T47D (cell line): ENCODE data around the gene MTMR3.
"Not testable (repeated sequence)": the region's sequence is repeated elsewhere in the genome, so short reads cannot be mapped to it uniquely, and the experiment has no call there.

Experiments used
- DNase-seq, 2 experiments: peaks; one replicate each; pipeline versions ENCODE4 v3.0.0 to v3.0.0-alpha.2; 2011 to 2012; ENCODE audit warnings: low read depth in 1 of 2, low spot score in 1 of 2
- JUND ChIP-seq: IDR thresholded peaks from 2 replicates; pipeline ENCODE4 v1.6.1; 2012; ENCODE audit warnings: low read depth
- in situ Hi-C: cut with HindIII; loops from 2 replicates; pipeline ENCODE4 v1.10.0; 2016; ENCODE audit warnings: low sequenced_read_pairs, low pct_unique_long_range_greater_than_20kb

Gene MTMR3

GRCh38 chr22:29854432-29854831, 28.5 kb upstream of the MTMR3 start:
- in situ Hi-C loops: no loop called here
- TF ChIP-seq JUND: no peak
- DNase-seq: no peak

DNA sequence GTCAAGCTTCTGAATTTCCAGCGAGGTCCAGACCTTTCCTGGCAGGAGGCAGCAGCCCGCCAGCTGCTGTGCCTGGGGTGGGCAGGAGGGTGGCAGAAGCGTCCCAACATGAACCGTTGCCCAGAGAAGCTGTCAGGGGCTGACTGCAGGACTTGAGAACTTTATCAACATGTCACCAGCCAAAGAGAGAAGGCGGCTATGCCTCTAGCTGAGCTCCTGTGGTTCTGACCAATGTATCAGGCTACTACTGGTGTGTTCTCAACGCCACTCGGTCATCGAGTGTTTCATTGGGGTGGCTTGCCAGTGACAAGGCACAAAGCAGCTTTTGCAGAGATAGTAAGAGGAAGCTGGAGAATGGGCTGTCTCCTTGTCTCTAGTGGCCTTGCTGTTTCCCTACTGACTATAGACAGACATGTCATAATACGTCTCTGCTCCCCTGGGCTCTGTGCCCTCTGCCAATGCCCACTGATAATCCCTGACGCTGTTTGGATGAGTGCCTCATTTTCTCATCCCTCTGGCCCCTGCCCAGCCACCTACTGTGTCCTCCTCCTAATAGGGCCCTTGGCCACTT, 27.3 kb upstream of the MTMR3 start:
- in situ Hi-C loops: no loop called here
- DNase-seq: no peak
- TF ChIP-seq JUND: no peak

- in situ Hi-C loops: no loop called here
- no peak for DNase-seq
- TF ChIP-seq JUND: no peak
These were observed 26.5 kb upstream of the MTMR3 start for GRCh38 chr22:29856496-29856895.

- in situ Hi-C loops, DNase-seq: not testable (repeated sequence)
These were observed 23.9 kb upstream of the MTMR3 start for GRCh38 chr22:29859030-29859429.

- no peak for TF ChIP-seq JUND
- in situ Hi-C loops: no loop called here
- no peak for DNase-seq
These were observed 22.8 kb upstream of the MTMR3 start for GRCh38 chr22:29860006-29860766.

DNA sequence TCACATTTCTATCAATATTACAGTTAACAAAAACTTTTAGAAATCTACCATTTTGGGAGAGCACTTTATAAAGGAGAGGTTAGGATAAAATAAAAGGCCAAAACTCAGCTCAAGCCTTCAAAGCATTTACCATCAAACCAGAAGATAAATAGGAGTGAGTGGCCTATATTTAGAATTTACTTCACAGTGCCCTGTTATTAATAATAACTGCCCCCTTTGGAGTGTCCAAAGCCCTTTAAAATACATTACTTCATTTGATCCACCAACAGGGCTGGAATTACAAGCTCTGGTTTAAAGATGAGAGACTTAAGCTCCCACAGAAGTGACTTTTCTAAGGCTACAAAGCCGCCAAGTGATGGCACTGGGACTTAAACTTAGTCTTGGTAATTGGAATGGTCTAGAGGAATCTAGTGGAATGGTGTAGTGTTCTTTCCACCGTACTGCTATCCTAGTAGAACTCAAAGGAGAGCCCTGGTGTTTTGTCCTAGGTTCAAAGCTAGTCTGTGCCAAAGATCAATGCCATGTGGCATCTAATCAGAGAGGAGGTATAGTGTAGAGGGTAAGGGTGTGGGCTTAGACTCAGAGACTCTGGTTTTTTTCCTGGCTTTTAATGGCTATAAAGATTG, 21.2 kb upstream of the MTMR3 start:
- no peak for TF ChIP-seq JUND
- in situ Hi-C loops: no loop called here
- no peak for DNase-seq

GRCh38 chr22:29865572-29865971, 17.4 kb upstream of the MTMR3 start:
- in situ Hi-C loops, DNase-seq: not testable (repeated sequence)

DNA sequence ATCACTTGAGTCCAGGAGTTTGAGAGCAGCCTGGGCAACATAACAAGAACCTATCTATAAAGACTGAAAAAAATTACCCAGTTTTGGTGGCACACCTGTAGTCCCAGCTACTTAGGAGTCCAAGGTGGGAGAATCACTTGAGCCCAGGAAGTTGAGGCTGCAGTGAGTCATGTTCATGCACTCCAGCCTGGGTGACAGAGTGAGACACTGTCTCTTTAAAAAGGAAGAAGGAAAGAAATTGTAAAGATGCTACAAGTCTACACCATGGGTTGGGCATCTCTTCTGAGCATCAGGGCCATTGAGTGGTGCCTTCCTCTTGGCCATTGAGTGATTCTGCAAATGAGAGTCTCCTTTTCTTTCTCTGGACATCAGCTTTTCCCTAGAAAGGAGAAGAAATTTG, 15.7 kb upstream of the MTMR3 start:
- DNase-seq: no peak
- TF ChIP-seq JUND: no peak
- in situ Hi-C loops: no loop called here

DNA sequence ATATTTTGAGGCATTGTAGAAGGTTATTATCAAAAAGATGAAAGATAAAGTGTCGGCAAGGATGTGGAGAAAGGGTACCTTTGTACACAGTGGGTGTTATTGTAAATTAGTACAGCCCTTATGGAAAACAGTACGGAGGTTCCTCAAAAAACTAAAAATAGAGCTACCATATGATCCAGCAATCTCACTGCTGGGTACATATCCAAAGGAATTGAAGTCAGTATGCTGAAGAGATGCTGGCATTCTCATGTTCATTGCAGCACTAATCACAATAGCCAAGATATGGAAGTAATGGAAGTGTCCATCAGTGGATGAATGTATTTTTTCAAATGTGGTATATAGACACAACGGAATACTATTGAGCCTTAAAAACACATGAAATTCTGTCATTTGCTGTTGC, 15.1 kb upstream of the MTMR3 start:
- in situ Hi-C loops: no loop called here
- no peak for DNase-seq
- TF ChIP-seq JUND: no peak

GRCh38 chr22:29870574-29870973, 12.4 kb upstream of the MTMR3 start:
- no peak for DNase-seq
- no peak for TF ChIP-seq JUND
- in situ Hi-C loops: no loop called here

DNA sequence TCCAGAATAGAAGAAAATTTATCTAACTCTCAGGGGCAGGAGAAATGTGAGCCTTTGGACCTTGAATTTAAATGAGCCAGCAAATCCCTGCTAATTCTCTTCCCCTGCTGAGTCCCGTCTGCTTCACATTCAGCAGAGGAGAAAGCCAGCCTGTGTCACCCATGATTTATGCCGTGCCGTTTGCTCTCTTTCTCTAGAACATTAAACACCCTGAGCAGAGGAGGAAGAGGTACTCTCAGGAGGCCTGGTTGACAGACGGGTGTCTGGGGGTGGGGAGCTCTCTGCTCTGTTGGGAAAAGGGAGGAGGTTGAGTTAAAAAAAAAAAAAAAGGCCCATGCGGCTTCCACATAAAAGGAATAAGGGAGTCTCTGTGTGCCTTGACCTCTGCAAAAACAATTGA, 11.3 kb upstream of the MTMR3 start:
- in situ Hi-C loops: no loop called here
- DNase-seq: peak in 1 of 2 experiments; percentile 9
- no peak for TF ChIP-seq JUND

GRCh38 chr22:29872144-29872893, 10.7 kb upstream of the MTMR3 start:
- DNase-seq: peak in 1 of 2 experiments; percentile 3
- TF ChIP-seq JUND: no peak
- in situ Hi-C loops: no loop called here

DNA sequence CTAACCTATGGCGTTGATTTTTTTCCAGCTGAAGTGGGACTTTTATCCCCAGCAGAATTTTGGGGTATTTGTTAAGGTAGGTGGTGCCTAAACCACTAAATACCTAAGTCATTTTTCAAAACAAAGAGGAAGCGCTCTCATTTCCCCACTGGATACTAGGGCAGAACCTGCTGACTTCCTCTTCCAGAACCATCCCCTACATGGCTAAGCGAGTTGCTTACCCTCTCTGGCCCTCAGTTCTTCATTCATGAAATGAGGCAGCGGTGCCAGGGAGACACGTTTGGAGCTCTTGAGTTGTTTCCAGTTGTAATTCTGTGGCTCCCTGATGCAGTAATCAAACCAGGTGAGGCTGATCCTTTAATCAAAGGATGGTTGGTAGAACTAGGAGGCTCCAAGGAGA, 10.0 kb upstream of the MTMR3 start:
- DNase-seq: no peak
- in situ Hi-C loops: no loop called here
- no peak for TF ChIP-seq JUND
